Measurements from ENCODE around the gene CNTFR. TPM values are rescaled to one million over a fixed set of nuclear protein-coding genes. Genes with fewer than 3 reads are reported as not detected.

CNTFR gene
- total and polyA plus RNA-seq, 7 experiments from 2014 or later: not detected

GRCh38 chr9:34629491-34629808 lies 39.9 kb upstream of the CNTFR start:
- peaks cover 18 to 40% (median 22%) of the 10 kb centered on the region in 7 donors for H3K4me1 Mint-ChIP-seq
- no peak overlapping the region for H3K27ac ChIP-seq (ENCODE audit: low read depth, low read length)
- H3K27me3 Mint-ChIP-seq: peaks cover 37 to 63% (median 51%) of the 10 kb centered on the region in 5 donors
- DNase-seq (no peak), ATAC-seq (no peak)
- H3K36me3 Mint-ChIP-seq: peaks cover 0 to 5% (median 4%) of the 10 kb centered on the region in 5 donors
- peaks cover 0 to 1% (median 0%) of the 10 kb centered on the region in 11 donors for H3K9me3 Mint-ChIP-seq
- no peaks in the 10 kb centered on the region for H3K9me3 ChIP-seq (ENCODE audit: control insufficient read depth in 2 of 3, low read length in 3 of 3)
- intact Hi-C loops (cut with micrococcal nuclease): no loop called here
- peak overlapping the region; percentile 78 to 90 (median 84) for H3K4me3 Mint-ChIP-seq
- peaks cover 9 to 15% of the 10 kb centered on the region in 2 donors for H3K4me1 ChIP-seq (ENCODE audit: control insufficient read depth in 2 of 2, insufficient read depth in 2 of 2, low read length in 2 of 2)
- CTCF ChIA-PET: no interaction called here
- H3K4me3 ChIP-seq (ENCODE audit: low read length): peak overlapping the region; percentile 55
- POLR2A ChIA-PET: interaction anchor here (0.8 to 2.7 kb wide), 4 partner anchors 8 to 17 kb away, joined by 3 to 7 read pairs (median 5); partner anchors contain the start of genes DCTN3, RPP25L and SIGMAR1
- peaks cover 13 to 40% of the 10 kb centered on the region in 2 donors for H3K27me3 ChIP-seq (ENCODE audit: control insufficient read depth in 2 of 2, insufficient read depth in 2 of 2, low read length in 2 of 2)
- no peak overlapping the region for H3K27ac Mint-ChIP-seq
- peaks cover 0 to under 1% (median 0%) of the 10 kb centered on the region in 3 experiments for H3K36me3 ChIP-seq (ENCODE audit: control insufficient read depth in 2 of 3, insufficient read depth in 3 of 3, low read length in 3 of 3)

- Mint-ChIP-seq H3K4me1 (peaks cover 15 to 39% (median 21%) of the 10 kb centered on the region in 7 donors), H3K27ac (peak within 1 kb of the TSS in 5 of 9 donors; percentile 26 to 69 (median 60)), H3K36me3 (peaks cover 0 to 5% (median 4%) of the 10 kb centered on the region in 5 donors), H3K27me3 (peaks cover 41 to 67% (median 56%) of the 10 kb centered on the region in 5 donors), H3K9me3 (peaks cover 0 to 1% (median 0%) of the 10 kb centered on the region in 11 donors), H3K4me3 (peak within 1 kb of the TSS; percentile 81 to 96 (median 90))
- ChIA-PET CTCF (no interaction called here), POLR2A (interaction anchor here (0.5 to 2.7 kb wide), 6 partner anchors 8 to 1247 kb away, joined by 3 to 7 read pairs (median 4); partner anchors contain the start of genes DCTN3, RPP25L and SIGMAR1)
- intact Hi-C loops (cut with micrococcal nuclease): no loop called here
- DNase-seq (peak in 4 of 9 donors; percentile 27 to 61 (median 32)), ATAC-seq (peak; percentile 83)
- Histone ChIP-seq H3K9me3 (ENCODE audit: control insufficient read depth in 2 of 3, low read length in 3 of 3) (no peaks in the 10 kb centered on the region), H3K4me1 (ENCODE audit: control insufficient read depth in 2 of 2, insufficient read depth in 2 of 2, low read length in 2 of 2) (peaks cover 9 to 17% of the 10 kb centered on the region in 2 donors), H3K27ac (ENCODE audit: low read depth, low read length) (no peak within 1 kb of the TSS), H3K4me3 (ENCODE audit: low read length) (peak within 1 kb of the TSS; percentile 55), H3K36me3 (ENCODE audit: control insufficient read depth in 2 of 3, insufficient read depth in 3 of 3, low read length in 3 of 3) (no peaks in the 10 kb centered on the region), H3K27me3 (ENCODE audit: control insufficient read depth in 2 of 2, insufficient read depth in 2 of 2, low read length in 2 of 2) (peaks cover 15 to 43% of the 10 kb centered on the region in 2 donors)
Observed at GRCh38 chr9:34628656-34629490, 39.3 kb upstream of the CNTFR start, which contains the start of gene ARID3C. Gene ARID3C (minus strand): TSS chr9:34629066. CDS start chr9:34628014, 1,052 bp downstream.

DNA sequence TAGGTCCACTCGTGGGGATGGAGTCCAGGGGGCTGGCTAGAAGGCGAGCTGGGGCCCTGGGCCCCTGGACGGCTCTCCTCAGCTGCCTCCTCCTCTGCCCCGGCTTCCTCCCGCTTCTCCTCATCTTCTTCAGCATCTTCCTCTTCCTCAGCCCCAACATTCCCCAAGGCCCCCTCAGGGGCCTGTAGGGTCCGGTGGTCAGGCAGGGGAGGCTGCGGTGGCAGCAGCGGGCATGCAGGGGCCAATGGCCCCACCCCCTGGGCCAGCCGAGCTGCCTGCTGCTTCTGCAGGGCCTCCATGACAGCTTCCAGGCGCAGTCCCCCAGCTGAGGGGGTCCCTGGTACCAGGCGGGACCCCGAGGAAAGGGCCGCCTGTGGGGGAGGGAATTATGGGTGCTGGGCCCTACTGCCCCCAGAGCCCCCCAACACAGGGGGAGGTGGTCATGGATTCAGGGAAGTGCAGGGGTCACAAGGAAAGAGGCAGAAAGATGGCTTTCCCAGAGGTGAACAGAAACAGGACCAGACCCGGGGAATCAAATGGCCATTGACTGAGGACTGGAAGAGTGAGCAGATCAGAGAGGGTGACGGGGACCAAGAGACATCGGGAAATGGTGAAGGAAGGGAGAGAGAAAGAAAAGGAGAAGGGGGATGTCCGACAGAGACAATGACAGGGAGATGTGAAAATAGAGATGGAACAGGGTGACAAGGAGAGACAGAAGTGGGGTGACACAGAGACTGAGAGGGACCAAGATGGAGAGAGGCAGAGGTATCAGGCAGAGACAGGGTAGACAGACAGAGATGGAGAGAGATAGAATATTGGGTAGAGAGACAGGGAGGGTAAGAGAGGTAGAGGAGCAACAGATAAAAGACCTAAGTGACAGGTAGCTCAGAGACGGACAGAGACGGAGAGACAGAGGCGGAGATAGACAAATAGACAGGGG lies 38.5 kb upstream of the CNTFR start:
- peaks cover 15 to 51% of the 10 kb centered on the region in 2 donors for H3K27me3 ChIP-seq (ENCODE audit: control insufficient read depth in 2 of 2, insufficient read depth in 2 of 2, low read length in 2 of 2)
- CTCF ChIA-PET: no interaction called here

GRCh38 chr9:34625186-34625486 lies 35.6 kb upstream of the CNTFR start:
- H3K4me1 ChIP-seq (ENCODE audit: control insufficient read depth in 2 of 2, insufficient read depth in 2 of 2, low read length in 2 of 2): peaks cover 14 to 33% of the 10 kb centered on the region in 2 donors
- POLR2A ChIA-PET: interaction anchor here (0.8 to 7.3 kb wide), 2 partner anchors 10 to 11 kb away, joined by 3 to 99 read pairs; partner anchors contain the start of gene SIGMAR1
- H3K36me3 ChIP-seq (ENCODE audit: control insufficient read depth in 2 of 3, insufficient read depth in 3 of 3, low read length in 3 of 3): no peaks in the 10 kb centered on the region
- Mint-ChIP-seq H3K27ac (no peak overlapping the region), H3K27me3 (peaks cover 59 to 85% (median 72%) of the 10 kb centered on the region in 5 donors), H3K4me1 (peaks cover 22 to 49% (median 31%) of the 10 kb centered on the region in 7 donors), H3K9me3 (peaks cover 0 to 2% (median 0%) of the 10 kb centered on the region in 11 donors), H3K36me3 (peaks cover 0 to 5% (median 4%) of the 10 kb centered on the region in 5 donors), H3K4me3 (peak overlapping the region in 1 of 10 donors; percentile 11)
- no peaks in the 10 kb centered on the region for H3K9me3 ChIP-seq (ENCODE audit: control insufficient read depth in 2 of 3, low read length in 3 of 3)
- CTCF ChIA-PET: interaction anchor here (0.6 to 1.8 kb wide), 3 partner anchors 10 to 56 kb away, joined by 3 to 5 read pairs (median 5); partner anchors contain the start of gene RPP25L
- H3K4me3 ChIP-seq (ENCODE audit: low read length): no peak overlapping the region
- DNase-seq (no peak), ATAC-seq (no peak)
- peaks cover 15 to 65% of the 10 kb centered on the region in 2 donors for H3K27me3 ChIP-seq (ENCODE audit: control insufficient read depth in 2 of 2, insufficient read depth in 2 of 2, low read length in 2 of 2)
- H3K27ac ChIP-seq (ENCODE audit: low read depth, low read length): no peak overlapping the region
- intact Hi-C loops (cut with micrococcal nuclease): no loop called here

More for the DNA sequence above, 38.5 kb upstream of the CNTFR start:
- Histone ChIP-seq H3K4me1 (ENCODE audit: control insufficient read depth in 2 of 2, insufficient read depth in 2 of 2, low read length in 2 of 2) (peaks cover 9 to 26% of the 10 kb centered on the region in 2 donors), H3K27ac (ENCODE audit: low read depth, low read length) (no peak overlapping the region), H3K9me3 (ENCODE audit: control insufficient read depth in 2 of 3, low read length in 3 of 3) (no peaks in the 10 kb centered on the region), H3K4me3 (ENCODE audit: low read length) (peak overlapping the region; percentile 51), H3K36me3 (ENCODE audit: control insufficient read depth in 2 of 3, insufficient read depth in 3 of 3, low read length in 3 of 3) (no peaks in the 10 kb centered on the region)
- no peak for DNase-seq
- no peak for ATAC-seq
- Mint-ChIP-seq H3K9me3 (peaks cover 0 to 2% (median 0%) of the 10 kb centered on the region in 11 donors), H3K4me3 (peak overlapping the region; percentile 75 to 96 (median 88)), H3K4me1 (peaks cover 16 to 41% (median 24%) of the 10 kb centered on the region in 7 donors), H3K36me3 (peaks cover 0 to 7% (median 4%) of the 10 kb centered on the region in 5 donors), H3K27me3 (peaks cover 44 to 73% (median 63%) of the 10 kb centered on the region in 5 donors), H3K27ac (peak overlapping the region in 5 of 9 donors; percentile 26 to 69 (median 60))
- POLR2A ChIA-PET: interaction anchor here (0.8 to 2.7 kb wide), 2 partner anchors 9 to 14 kb away, joined by 3 to 6 read pairs; partner anchors contain the start of gene SIGMAR1
- intact Hi-C loops (cut with micrococcal nuclease): no loop called here

- DNase-seq (no peak), ATAC-seq (no peak)
- Histone ChIP-seq H3K9me3 (ENCODE audit: control insufficient read depth in 2 of 3, low read length in 3 of 3) (no peaks in the 10 kb centered on the region), H3K36me3 (ENCODE audit: control insufficient read depth in 2 of 3, insufficient read depth in 3 of 3, low read length in 3 of 3) (no peaks in the 10 kb centered on the region), H3K27me3 (ENCODE audit: control insufficient read depth in 2 of 2, insufficient read depth in 2 of 2, low read length in 2 of 2) (peaks cover 15 to 65% of the 10 kb centered on the region in 2 donors), H3K4me1 (ENCODE audit: control insufficient read depth in 2 of 2, insufficient read depth in 2 of 2, low read length in 2 of 2) (peaks cover 17 to 36% of the 10 kb centered on the region in 2 donors), H3K4me3 (ENCODE audit: low read length) (no peak overlapping the region), H3K27ac (ENCODE audit: low read depth, low read length) (no peak overlapping the region)
- Mint-ChIP-seq H3K4me3 (peak overlapping the region in 3 of 10 donors; percentile 11 to 62 (median 56)), H3K4me1 (peaks cover 25 to 50% (median 36%) of the 10 kb centered on the region in 7 donors), H3K27me3 (peaks cover 56 to 80% (median 67%) of the 10 kb centered on the region in 5 donors), H3K9me3 (peaks cover 0 to 2% (median 0%) of the 10 kb centered on the region in 11 donors), H3K27ac (no peak overlapping the region), H3K36me3 (peaks cover 0 to 5% (median 4%) of the 10 kb centered on the region in 5 donors)
- CTCF ChIA-PET: interaction anchor here (0.6 to 1.8 kb wide), 3 partner anchors 9 to 56 kb away, joined by 3 to 5 read pairs (median 4); partner anchors contain the start of gene RPP25L
- intact Hi-C loops (cut with micrococcal nuclease): no loop called here
- POLR2A ChIA-PET: interaction anchor here (0.8 to 7.3 kb wide), 2 partner anchors 10 to 12 kb away, joined by 3 to 99 read pairs; partner anchors contain the start of gene SIGMAR1
Observed at GRCh38 chr9:34624475-34625185, 35.1 kb upstream of the CNTFR start.

All from naive thymus-derived CD4-positive, alpha-beta T cell (primary cell).